ENCODE measurements around the gene MYO18B.

DNA sequence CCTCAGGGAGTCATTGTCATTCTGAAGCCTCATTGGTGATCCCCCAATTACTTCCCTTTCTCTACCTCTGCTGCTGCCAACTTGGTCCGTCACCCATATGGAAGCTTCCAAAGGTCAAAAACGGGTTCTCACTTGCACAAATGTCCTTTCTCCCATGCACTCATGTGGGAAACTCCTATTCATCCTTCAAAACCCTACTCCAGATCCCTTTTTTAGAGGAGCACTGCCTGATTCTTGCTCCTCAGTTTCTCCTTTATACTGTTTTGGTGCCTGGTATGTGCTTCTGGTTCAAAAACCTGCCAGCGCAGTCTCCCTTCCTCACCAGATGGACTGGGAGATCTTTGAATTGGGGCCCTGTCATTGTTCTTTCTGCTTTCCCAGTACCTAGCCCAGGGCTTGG lies 41.9 kb downstream of the MYO18B start:
- no peak for TF ChIP-seq CTCF (IDR thresholded peaks at IDR 0.05)
- no peak for TF ChIP-seq POLR2A (IDR thresholded peaks at IDR 0.05; ENCODE audit: low read depth)
- TF ChIP-seq POLR2AphosphoS5 (IDR thresholded peaks at IDR 0.05) = no peak

Data from esophagus muscularis mucosa (tissue), 3 donors.